Myocyte (in vitro differentiated cells): ENCODE measurements around the gene DDIT3. TPM values are rescaled to one million over a fixed set of nuclear protein-coding genes. Genes with fewer than 3 reads are reported as not detected.

Experiments used
- DNase-seq: peaks from one replicate; pipeline ENCODE4 v3.0.0-alpha.2; 2012; ENCODE audit warnings: low read depth
- total RNA-seq: library from RNA; depleted of rRNA; stranded (reverse); fragments of >200 nt; gene quantifications from 2 replicates; pipeline ENCODE4 v1.2.3, GENCODE V29; 2014

DDIT3 gene
- total RNA-seq, 1 donor from 2014 or later, result 37.1 TPM

GRCh38 chr12:57487597-57488401 lies 32.5 kb downstream of the DDIT3 start, which contains the start of gene MARS1:
Gene MARS1, plus strand, starts transcription at chr12:57488068. Its CDS starts 23 bp downstream, at chr12:57488091.
- peak; percentile 97 for DNase-seq

- DNase-seq, result no peak
Observed at GRCh38 chr12:57487055-57487596, 33.2 kb downstream of the DDIT3 start.

- DNase-seq, result no peak
Observed at GRCh38 chr12:57485695-57486094, 34.6 kb downstream of the DDIT3 start.

GRCh38 chr12:57483466-57483865 lies 36.8 kb downstream of the DDIT3 start:
- no peak for DNase-seq

GRCh38 chr12:57481671-57482070 lies 38.6 kb downstream of the DDIT3 start:
- no peak for DNase-seq

- DNase-seq, result no peak
Observed at GRCh38 chr12:57479376-57480115, 40.8 kb downstream of the DDIT3 start, which contains the start of gene ARHGAP9. Gene ARHGAP9, minus strand, starts transcription at chr12:57479866. Its CDS starts 460 bp downstream, at chr12:57479406.

GRCh38 chr12:57479043-57479375 lies 41.3 kb downstream of the DDIT3 start:
- no peak for DNase-seq

GRCh38 chr12:57477710-57478681 lies 42.3 kb downstream of the DDIT3 start:
- no peak for DNase-seq

- DNase-seq, result no peak
Observed at GRCh38 chr12:57476993-57477709, 43.2 kb downstream of the DDIT3 start.

- DNase-seq, result no peak
Observed at GRCh38 chr12:57476162-57476992, 43.9 kb downstream of the DDIT3 start.

- peak; percentile 19 for DNase-seq
Observed at GRCh38 chr12:57475271-57476161, 44.8 kb downstream of the DDIT3 start.

GRCh38 chr12:57474862-57475261 lies 45.5 kb downstream of the DDIT3 start:
- DNase-seq, result no peak

- DNase-seq, result no peak
Observed at GRCh38 chr12:57474430-57474829, 45.9 kb downstream of the DDIT3 start.

GRCh38 chr12:57473886-57474285 lies 46.4 kb downstream of the DDIT3 start:
- DNase-seq, result no peak

- no peak for DNase-seq
Observed at GRCh38 chr12:57473392-57473791, 46.9 kb downstream of the DDIT3 start.

GRCh38 chr12:57472391-57472790 lies 47.9 kb downstream of the DDIT3 start:
- DNase-seq, result no peak

- DNase-seq, result no peak
Observed at GRCh38 chr12:57471661-57472060, 48.7 kb downstream of the DDIT3 start.

- no peak for DNase-seq
Observed at GRCh38 chr12:57470970-57471656, 49.2 kb downstream of the DDIT3 start.
